NB4 (cell line): ENCODE data around the gene MYBPHL.

Source experiments
- CTCF ChIP-seq: IDR thresholded peaks from one replicate; pipeline ENCODE4 v1.5.1; 2012; ENCODE audit warnings: low read depth, low read length
- POLR2A ChIP-seq: IDR thresholded peaks from 2 replicates; pipeline ENCODE4 v1.6.1; 2011; ENCODE audit warnings: mild to moderate bottlenecking; ENCODE audit not compliant: insufficient read length; ENCODE audit errors: extremely low read depth

- no peak for TF ChIP-seq CTCF
- no peak for TF ChIP-seq POLR2A
Measured at GRCh38 chr1:109268431-109269211, 38.2 kb downstream of the MYBPHL start.
